Measurements from ENCODE around the gene APBA2.
A peak's percentile ranks its signal among the peaks of the same experiment; 100 is the strongest.

Gene APBA2

GRCh38 chr15:28914046-28914445 is 28.3 kb downstream of the APBA2 start:
- no peak overlapping the region for H3K9ac ChIP-seq (ENCODE audit: low read depth, low read length)
- peaks cover 3% of the 10 kb centered on the region; the same call in 1 of the 2 replicates for H4K20me1 ChIP-seq (ENCODE audit: insufficient read depth, low read length)
- H3K36me3 ChIP-seq (ENCODE audit: insufficient read depth, low read length): no peaks in the 10 kb centered on the region
- ATAC-seq (ENCODE audit: insufficient read depth, low read depth) (no peak), DNase-seq (no peak)
- H2AFZ ChIP-seq (ENCODE audit: low read depth, low read length): no peak overlapping the region
- no peak overlapping the region for H3K4me3 ChIP-seq (ENCODE audit: low read depth in 1 of 2, low read length in 2 of 2)
- peaks cover 4% of the 10 kb centered on the region for H3K27me3 ChIP-seq (ENCODE audit: insufficient read depth, low read length, poor library complexity)
- no peaks in the 10 kb centered on the region for H3K9me3 ChIP-seq (ENCODE audit: insufficient read depth, low read length, severe bottlenecking)
- H3K4me2 ChIP-seq (ENCODE audit: insufficient read depth, low read length): no peak overlapping the region
- TF ChIP-seq CTCF (IDR thresholded peaks at IDR 0.05; ENCODE audit: borderline replicate concordance, extremely low read depth, low read length, poor library complexity, severe bottlenecking) (no peak), EZH2 (IDR thresholded peaks at IDR 0.05; ENCODE audit: borderline replicate concordance, low read depth, low read length, severe bottlenecking) (no peak)
- H3K79me2 ChIP-seq (ENCODE audit: insufficient read depth, low read length): no peaks in the 10 kb centered on the region
- no peak overlapping the region for H3K27ac ChIP-seq (ENCODE audit: low read length)
- no peaks in the 10 kb centered on the region for H3K4me1 ChIP-seq (ENCODE audit: insufficient read depth, low read length)

- no peak overlapping the region for H3K27ac ChIP-seq (ENCODE audit: low read length)
- no peak for ATAC-seq (ENCODE audit: insufficient read depth, low read depth)
- no peaks in the 10 kb centered on the region for H3K36me3 ChIP-seq (ENCODE audit: insufficient read depth, low read length)
- peaks cover 3% of the 10 kb centered on the region; the same call in 1 of the 2 replicates for H4K20me1 ChIP-seq (ENCODE audit: insufficient read depth, low read length)
- H3K27me3 ChIP-seq (ENCODE audit: insufficient read depth, low read length, poor library complexity): peaks cover 4% of the 10 kb centered on the region
- H3K4me2 ChIP-seq (ENCODE audit: insufficient read depth, low read length): no peak overlapping the region
- H3K9ac ChIP-seq (ENCODE audit: low read depth, low read length): no peak overlapping the region
- no peaks in the 10 kb centered on the region for H3K79me2 ChIP-seq (ENCODE audit: insufficient read depth, low read length)
- no peak overlapping the region for H2AFZ ChIP-seq (ENCODE audit: low read depth, low read length)
- no peak overlapping the region for H3K4me3 ChIP-seq (ENCODE audit: low read depth in 1 of 2, low read length in 2 of 2)
- TF ChIP-seq EZH2 (IDR thresholded peaks at IDR 0.05; ENCODE audit: borderline replicate concordance, low read depth, low read length, severe bottlenecking): no peak
- TF ChIP-seq CTCF (IDR thresholded peaks at IDR 0.05; ENCODE audit: borderline replicate concordance, extremely low read depth, low read length, poor library complexity, severe bottlenecking): no peak
- no peaks in the 10 kb centered on the region for H3K4me1 ChIP-seq (ENCODE audit: insufficient read depth, low read length)
- no peak for DNase-seq
- no peaks in the 10 kb centered on the region for H3K9me3 ChIP-seq (ENCODE audit: insufficient read depth, low read length, severe bottlenecking)
Observed at GRCh38 chr15:28914483-28915023, 28.8 kb downstream of the APBA2 start.

- no peak for DNase-seq
- H3K4me1 ChIP-seq (ENCODE audit: insufficient read depth, low read length): no peaks in the 10 kb centered on the region
- H2AFZ ChIP-seq (ENCODE audit: low read depth, low read length): no peak overlapping the region
- no peak for TF ChIP-seq EZH2 (IDR thresholded peaks at IDR 0.05; ENCODE audit: borderline replicate concordance, low read depth, low read length, severe bottlenecking)
- TF ChIP-seq CTCF (IDR thresholded peaks at IDR 0.05; ENCODE audit: borderline replicate concordance, extremely low read depth, low read length, poor library complexity, severe bottlenecking): no peak
- no peak overlapping the region for H3K4me2 ChIP-seq (ENCODE audit: insufficient read depth, low read length)
- H3K27ac ChIP-seq (ENCODE audit: low read length): no peak overlapping the region
- peaks cover 3% of the 10 kb centered on the region; the same call in 1 of the 2 replicates for H4K20me1 ChIP-seq (ENCODE audit: insufficient read depth, low read length)
- H3K4me3 ChIP-seq (ENCODE audit: low read depth in 1 of 2, low read length in 2 of 2): no peak overlapping the region
- H3K36me3 ChIP-seq (ENCODE audit: insufficient read depth, low read length): no peaks in the 10 kb centered on the region
- no peak overlapping the region for H3K9ac ChIP-seq (ENCODE audit: low read depth, low read length)
- H3K79me2 ChIP-seq (ENCODE audit: insufficient read depth, low read length): no peaks in the 10 kb centered on the region
- no peaks in the 10 kb centered on the region for H3K9me3 ChIP-seq (ENCODE audit: insufficient read depth, low read length, severe bottlenecking)
- peaks cover 4% of the 10 kb centered on the region for H3K27me3 ChIP-seq (ENCODE audit: insufficient read depth, low read length, poor library complexity)
- peak; percentile 40; the same call in 1 of the 3 replicates for ATAC-seq (ENCODE audit: insufficient read depth, low read depth)
Observed at GRCh38 chr15:28915041-28915810, 29.5 kb downstream of the APBA2 start.

Data from DND-41 (cell line).